HepG2 (cell line): ENCODE data around the gene CBLC. TPM values are rescaled to one million over a fixed set of nuclear protein-coding genes. Genes with fewer than 3 reads are reported as not detected.

Source experiments
- CENPX ChIP-seq: sonication (generic); formaldehyde crosslinking; IDR thresholded peaks from 2 replicates; pipeline ENCODE4 v1.9.0; 2021; ENCODE audit warnings: mild to moderate bottlenecking, missing genetic modification reagents, moderate library complexity
- CREB3 ChIP-seq: sonication (generic); formaldehyde crosslinking; IDR thresholded peaks from 2 replicates; pipeline ENCODE4 v1.5.0; 2020; ENCODE audit warnings: missing genetic modification reagents
- KAT2B ChIP-seq: fragments of 150-350 bp; IDR thresholded peaks from 2 replicates; pipeline ENCODE4 v1.6.1; 2014; ENCODE audit warnings: low read depth, low read length, borderline replicate concordance
- MXI1 ChIP-seq: IDR thresholded peaks from 3 replicates; pipeline ENCODE4 v1.6.1; 2012; ENCODE audit warnings: low read depth, low read length, inconsistent platforms, borderline replicate concordance
- NFE2 ChIP-seq: sonication (generic); formaldehyde crosslinking; IDR thresholded peaks from 2 replicates; pipeline ENCODE4 v1.4.0; 2020; ENCODE audit warnings: missing genetic modification reagents
- PATZ1 ChIP-seq: sonication (generic); formaldehyde crosslinking; IDR thresholded peaks from 2 replicates; pipeline ENCODE4 v1.4.0; 2020; ENCODE audit warnings: missing genetic modification reagents
- PAXIP1 ChIP-seq: sonication (generic); formaldehyde crosslinking; conservative IDR thresholded peaks from 2 replicates; pipeline ENCODE4 v1.4.0; 2020; ENCODE audit warnings: mild to moderate bottlenecking, missing genetic modification reagents, moderate library complexity
- PRDM10 ChIP-seq: sonication (generic); formaldehyde crosslinking; IDR thresholded peaks from 2 replicates; pipeline ENCODE4 v1.4.0; 2020; ENCODE audit warnings: low read depth, missing genetic modification reagents
- SAFB2 ChIP-seq: sonication (generic); formaldehyde crosslinking; IDR thresholded peaks from 2 replicates; pipeline ENCODE4 v1.5.1; 2020; ENCODE audit warnings: missing genetic modification reagents, low read depth, mild to moderate bottlenecking, borderline replicate concordance
- SKI ChIP-seq: fragments of 450-650 bp; IDR thresholded peaks from one replicate; pipeline ENCODE4 v1.6.1; 2018; ENCODE audit warnings: mild to moderate bottlenecking; ENCODE audit not compliant: partially characterized antibody
- SNAI1 ChIP-seq: sonication (generic); formaldehyde crosslinking; IDR thresholded peaks from 2 replicates; pipeline ENCODE4 v1.5.0; 2020; ENCODE audit warnings: mild to moderate bottlenecking, missing genetic modification reagents, borderline replicate concordance
- ZFP37 ChIP-seq: sonication (generic); formaldehyde crosslinking; IDR thresholded peaks from 2 replicates; pipeline ENCODE4 v1.4.0; 2020; ENCODE audit warnings: missing genetic modification reagents, borderline replicate concordance
- ZNF138 ChIP-seq: sonication (generic); formaldehyde crosslinking; IDR thresholded peaks from 2 replicates; pipeline ENCODE4 v1.5.0; 2020; ENCODE audit warnings: mild to moderate bottlenecking, low read depth, missing genetic modification reagents
- ZNF629 ChIP-seq: sonication (generic); formaldehyde crosslinking; conservative IDR thresholded peaks from 2 replicates; pipeline ENCODE4 v1.5.0; 2020; ENCODE audit warnings: missing genetic modification reagents
- polyA plus RNA-seq, 8 experiments: library from polyadenylated mRNA; depleted of rRNA in 3 of 8; stranded (reverse) in 7 of 8; unstranded in 1 of 8; fragments of >200 nt; fragmentation: Illumina TruSeq in 4 of 8; extraction: Trizol in 4 of 8; gene quantifications; 2 replicates each; pipeline versions ENCODE4 v1.2.1 to v1.2.3, GENCODE V29; 2011 to 2016; ENCODE audit warnings: low read depth in 4 of 8, missing spikeins in 1 of 8, mixed read lengths in 1 of 8; ENCODE audit not compliant: insufficient read depth in 1 of 8
- total RNA-seq, 5 experiments: library from RNA; depleted of rRNA; stranded (reverse); fragments of >200 nt; fragmentation: Illumina TruSeq; extraction: Trizol; gene quantifications; 2 replicates each; pipeline ENCODE4 v1.2.3, GENCODE V29; 2016; ENCODE audit warnings: low read depth in 1 of 5

CBLC gene
- total and polyA plus RNA-seq, 2 of the 13 experiments (the other 11 are each of a cell fraction or from before 2014, with no cell fraction given): 1.8 to 2.6 TPM

- TF ChIP-seq PRDM10 (no peak), SNAI1 (CRISPR knock-in tag) (0 out of 2 replicates have a peak, but pooled peaks have one; percentile 25), CENPX (no peak), PAXIP1 (0 out of 2 replicates have a peak, but pooled peaks have one; percentile 11), ZNF138 (no peak), ZFP37 (no peak), CREB3 (CRISPR knock-in tag) (no peak), ZNF629 (CRISPR knock-in tag) (no peak), NFE2 (CRISPR knock-in tag) (no peak), SKI (no peak), KAT2B (no peak), MXI1 (no peak; the same call in 2 of the 3 replicates), PATZ1 (CRISPR knock-in tag) (peak; percentile 95), SAFB2 (CRISPR knock-in tag) (no peak)
Measured at GRCh38 chr19:44847144-44848035, 69.7 kb downstream of the CBLC start (continued).
